Bone marrow (tissue), 2 donors: ENCODE results near the gene PLEKHA6.
A peak's percentile ranks its signal among the peaks of the same experiment; 100 is the strongest.

Experiments
- DNase-seq, 2 donors: peaks; one replicate each; lab custom pipeline; 2025; lab: John Stamatoyannopoulos, UW

Gene PLEKHA6

DNA sequence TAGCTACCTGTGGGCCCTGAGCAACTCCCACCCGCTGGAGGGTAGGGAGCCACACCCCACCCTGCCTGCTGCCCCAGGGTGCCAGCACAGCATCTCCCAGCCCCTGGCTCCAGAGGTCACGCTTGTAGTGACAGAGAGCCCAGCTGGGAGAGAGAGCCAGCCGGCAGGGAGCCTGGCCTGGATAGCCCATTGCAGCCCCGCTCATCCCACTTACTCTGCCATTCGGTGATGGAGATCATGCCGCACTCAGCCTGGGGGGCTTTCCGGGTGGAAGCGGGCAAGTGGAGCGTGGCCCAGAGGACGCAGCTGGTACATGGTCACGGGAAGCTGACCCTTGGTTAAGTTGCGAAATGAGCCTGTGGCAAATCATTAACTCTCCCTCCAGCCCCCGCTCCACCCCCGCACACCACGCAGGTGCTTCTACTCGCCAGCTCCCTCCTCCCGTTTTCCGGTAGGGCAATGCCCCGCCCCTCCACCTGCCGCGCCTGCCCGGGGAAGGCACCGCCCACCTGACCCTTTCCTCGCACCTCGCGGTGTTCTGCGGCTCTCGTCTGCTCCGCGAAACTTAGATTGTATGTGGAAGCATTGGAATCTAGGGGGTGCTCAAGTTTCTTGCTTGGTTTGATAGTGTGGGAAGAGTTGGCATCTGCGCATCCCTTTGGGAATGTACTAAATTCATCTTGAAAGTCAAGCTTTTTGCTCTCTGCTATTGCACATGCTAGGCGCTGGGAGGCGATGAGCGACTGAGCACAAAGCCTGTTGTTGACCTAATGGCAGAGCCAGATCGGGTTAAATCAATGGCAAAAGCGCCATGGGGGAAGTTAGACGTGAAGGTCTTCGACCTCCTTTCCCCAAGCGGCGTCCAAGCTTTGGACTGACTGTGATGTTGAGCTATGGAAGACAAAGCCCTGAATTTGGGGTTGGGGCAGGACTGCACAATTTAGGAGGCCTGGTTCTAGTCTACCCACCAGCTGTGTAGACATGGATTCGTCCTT lies 145.8 kb downstream of the PLEKHA6 start, which contains the start of gene GOLT1A:
TSS of gene GOLT1A (minus strand) at position 321 of the 995 bp plus-strand sequence. CDS start at position 239, 82 bp downstream.
- no peak for DNase-seq

DNA sequence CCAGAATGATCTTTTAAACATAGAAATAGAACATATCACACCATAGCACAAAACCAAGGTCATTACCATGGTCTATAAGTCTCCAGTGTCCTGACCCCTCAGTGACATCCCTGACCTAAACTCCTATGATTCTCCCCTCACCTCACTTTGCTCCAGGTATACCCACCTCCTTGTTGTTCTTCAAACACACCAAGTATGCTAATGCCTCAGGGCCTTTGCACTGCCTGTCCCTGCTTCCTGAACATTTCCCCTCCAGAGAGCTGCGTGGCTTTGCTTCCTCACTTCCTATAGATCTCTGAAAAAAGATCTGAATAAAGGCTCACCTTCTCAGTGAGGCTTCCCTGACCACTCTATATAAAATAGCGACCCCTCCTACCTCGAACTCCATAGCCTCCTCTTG lies 147.0 kb downstream of the PLEKHA6 start:
- DNase-seq = no peak

DNA sequence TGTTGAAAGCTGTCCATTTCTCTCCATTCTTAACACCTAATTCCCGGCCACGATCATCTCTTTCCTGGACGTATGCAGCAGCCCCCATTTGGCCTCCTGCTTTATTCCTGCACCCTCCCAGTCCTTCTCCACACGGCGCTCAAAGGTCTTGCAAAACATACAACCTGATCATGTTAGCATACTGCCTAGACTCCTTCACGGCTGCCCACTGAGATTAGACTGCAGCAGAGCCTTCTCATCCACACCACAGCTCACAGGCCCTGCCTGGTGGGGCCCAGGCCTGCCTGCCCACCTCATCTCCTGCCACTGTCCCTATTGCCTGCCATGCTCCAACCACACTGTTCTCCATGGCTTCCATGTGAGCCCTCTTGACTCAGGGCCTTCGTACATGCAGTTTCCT lies 148.7 kb downstream of the PLEKHA6 start:
- no peak for DNase-seq

DNA sequence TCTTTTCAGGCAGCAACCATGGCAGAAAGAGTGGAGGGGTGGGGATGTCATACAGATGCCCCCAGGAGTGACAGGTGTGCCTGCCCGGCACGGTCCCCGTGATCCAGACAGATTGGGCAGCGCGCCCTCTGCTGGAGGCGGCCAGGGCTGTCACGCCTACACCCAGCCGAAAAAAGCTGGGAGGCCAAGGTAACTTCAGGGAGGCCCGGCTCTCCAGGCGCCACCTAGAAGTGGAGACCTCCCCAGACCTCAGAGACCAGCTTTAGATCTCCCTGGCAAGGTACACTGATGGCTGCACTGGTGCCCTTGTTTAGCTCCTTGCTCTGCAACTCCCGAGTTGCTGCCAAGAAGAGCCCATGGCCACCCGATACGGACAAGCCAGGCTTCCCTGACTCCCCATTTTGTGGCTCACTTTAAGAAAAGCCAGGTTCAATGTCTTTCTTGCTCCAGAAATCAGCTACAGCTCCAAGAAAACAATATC lies 152.6 kb downstream of the PLEKHA6 start:
- peak; percentile 3 to 22 for DNase-seq

DNA sequence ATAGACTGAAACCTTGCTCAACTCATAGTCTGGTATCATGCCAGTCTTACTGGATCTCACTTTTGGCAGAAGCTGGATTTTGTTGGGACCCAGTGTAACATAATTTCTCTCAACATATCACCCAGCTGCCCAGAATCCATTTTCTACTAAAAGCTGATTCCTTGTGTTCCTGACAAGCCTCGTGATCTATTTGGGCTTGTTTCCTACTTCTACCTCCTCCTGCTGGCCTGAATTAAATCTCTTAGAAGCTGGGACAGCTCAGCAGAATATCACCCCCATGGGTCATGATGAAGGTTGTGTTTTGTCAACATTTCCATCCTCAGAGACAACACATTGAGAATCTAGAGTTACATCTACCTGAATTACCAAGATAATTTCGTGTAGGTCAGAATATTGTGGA lies 153.6 kb downstream of the PLEKHA6 start:
- DNase-seq = no peak

DNA sequence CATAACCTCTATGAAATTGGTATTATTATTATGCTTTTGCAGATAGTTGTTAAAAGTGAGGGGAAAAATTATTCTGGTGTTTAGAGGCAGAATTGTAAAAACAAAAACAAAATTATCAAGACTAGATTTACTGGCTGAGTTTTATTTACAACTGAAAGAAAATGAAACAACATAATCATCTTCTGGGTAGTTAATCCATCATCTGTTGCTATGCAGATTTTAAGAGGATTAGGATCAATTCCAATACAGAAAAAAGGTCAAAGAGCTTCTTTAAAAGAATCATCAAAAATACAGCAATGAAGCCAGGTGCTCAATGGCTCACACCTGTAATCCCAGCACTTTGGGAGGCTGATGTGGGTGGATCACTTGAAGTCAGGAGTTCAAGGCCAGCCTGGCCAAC lies 154.2 kb downstream of the PLEKHA6 start:
- no peak for DNase-seq

DNA sequence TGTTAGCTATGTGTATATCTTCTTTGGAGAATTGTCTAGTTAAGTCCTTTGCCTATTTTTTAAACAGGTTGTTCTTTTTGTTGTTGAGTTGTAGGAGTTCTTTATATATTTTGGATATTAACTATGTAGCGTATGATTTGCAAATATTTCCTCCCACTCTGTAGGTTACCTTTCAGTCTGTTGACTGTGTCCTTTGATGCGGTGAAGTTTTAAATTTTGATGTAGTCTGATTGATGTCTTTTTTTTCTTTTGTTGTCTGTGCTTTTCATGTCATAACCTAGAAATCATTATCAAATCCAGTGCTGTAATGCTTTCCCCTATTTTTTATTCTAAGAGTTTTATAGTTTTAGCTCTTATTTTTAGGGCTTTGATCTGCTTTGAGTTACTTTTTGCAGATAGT lies 154.8 kb downstream of the PLEKHA6 start:
- DNase-seq = no peak

DNA sequence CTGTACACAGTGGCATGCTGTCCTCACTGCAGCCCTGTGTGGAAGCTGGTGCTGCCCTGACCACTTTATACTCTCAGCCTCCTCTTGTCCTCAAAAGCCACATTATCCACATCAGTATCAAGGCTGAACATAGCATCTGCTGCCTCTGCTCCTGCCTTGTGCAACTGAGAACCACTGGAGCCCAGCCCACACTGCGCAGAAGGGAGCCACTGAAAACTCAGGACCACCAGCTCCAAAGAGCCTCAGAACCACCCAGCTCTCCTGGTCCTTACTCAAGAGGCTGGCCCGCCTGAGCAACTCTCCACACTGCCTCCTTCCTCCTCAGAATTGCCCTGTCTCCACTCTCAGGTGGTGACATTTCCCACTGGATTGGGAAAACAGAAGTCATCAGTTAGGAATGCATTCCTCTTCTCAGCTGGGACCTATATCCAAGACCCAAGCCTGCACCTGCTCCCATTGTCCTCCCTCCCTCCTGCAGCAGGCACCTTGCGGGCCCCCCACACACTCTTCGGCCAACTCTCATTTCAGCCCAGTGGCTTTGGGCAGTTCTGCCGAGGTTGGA lies 156.4 kb downstream of the PLEKHA6 start:
- no peak for DNase-seq

DNA sequence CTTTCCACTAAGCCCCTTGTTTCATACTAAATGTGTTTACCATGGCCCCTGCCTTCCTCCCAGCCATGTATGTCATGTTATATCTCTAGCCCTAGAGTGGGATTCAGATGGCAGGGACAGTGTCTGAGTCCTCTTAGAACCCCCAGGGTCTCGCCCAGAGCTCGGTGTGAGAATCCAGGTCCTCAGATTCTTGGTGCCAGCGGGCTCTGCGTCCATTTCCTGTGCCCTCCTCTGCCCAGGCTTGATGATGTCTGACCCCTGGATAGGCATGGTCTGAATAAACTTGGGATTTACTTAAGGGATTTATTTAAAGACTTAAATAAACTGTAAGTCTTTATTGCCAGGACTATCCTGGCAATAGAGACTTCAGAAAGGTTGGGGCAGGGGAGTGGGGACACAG lies 157.2 kb downstream of the PLEKHA6 start:
- DNase-seq = no peak

DNA sequence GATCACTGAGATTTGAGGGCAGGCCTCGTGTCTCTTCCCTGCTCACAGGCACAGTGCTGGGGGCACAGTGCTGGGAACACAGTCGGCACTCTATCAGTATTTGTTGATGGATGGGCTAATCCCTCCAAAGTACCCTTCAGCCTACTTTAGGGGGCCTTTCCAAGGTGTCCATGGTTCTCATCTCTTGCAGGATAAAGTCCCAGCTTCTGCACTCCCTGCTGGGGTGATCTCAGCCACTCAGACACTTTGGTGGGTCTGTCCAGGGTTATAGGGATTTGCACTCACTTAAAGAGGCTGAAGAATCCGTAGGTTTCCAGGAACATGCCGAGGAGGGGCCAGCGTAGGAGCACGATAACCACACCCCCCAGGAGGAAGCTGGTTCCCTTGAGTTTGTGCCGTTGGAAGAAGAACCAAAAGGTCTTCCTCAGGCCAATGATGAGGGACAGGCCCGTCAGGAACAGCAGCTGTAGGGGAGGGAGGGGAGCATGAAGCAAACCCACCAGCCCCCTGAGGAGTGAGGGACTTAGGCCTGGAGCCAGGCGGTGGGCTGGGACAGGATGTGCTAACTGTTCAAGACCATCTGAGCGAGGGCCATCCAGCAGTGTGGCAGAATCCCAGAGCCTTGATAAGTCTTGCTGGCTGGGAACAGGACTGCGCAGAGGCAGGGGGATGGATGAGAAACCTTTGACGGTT lies 158.2 kb downstream of the PLEKHA6 start:
- DNase-seq = no peak

DNA sequence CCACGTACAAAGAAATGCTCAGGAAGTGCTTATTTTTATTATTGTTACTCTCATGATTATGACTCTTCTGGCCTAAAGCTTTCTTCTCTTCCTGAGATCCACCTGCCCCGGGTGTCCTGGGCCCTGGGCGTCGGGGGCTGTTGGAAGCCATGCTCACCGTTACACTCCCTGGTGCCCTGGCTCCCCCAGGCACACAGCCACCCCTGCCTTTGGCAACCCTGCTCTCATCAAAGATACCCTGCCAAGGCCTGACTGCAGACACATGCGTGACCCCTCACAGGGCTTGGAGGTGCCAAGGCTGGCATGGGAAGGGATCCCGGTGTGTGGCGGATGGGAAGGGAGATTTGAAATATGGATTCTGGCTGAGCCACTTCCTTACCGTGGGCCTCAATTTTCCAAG lies 160.2 kb downstream of the PLEKHA6 start:
- DNase-seq = no peak

DNA sequence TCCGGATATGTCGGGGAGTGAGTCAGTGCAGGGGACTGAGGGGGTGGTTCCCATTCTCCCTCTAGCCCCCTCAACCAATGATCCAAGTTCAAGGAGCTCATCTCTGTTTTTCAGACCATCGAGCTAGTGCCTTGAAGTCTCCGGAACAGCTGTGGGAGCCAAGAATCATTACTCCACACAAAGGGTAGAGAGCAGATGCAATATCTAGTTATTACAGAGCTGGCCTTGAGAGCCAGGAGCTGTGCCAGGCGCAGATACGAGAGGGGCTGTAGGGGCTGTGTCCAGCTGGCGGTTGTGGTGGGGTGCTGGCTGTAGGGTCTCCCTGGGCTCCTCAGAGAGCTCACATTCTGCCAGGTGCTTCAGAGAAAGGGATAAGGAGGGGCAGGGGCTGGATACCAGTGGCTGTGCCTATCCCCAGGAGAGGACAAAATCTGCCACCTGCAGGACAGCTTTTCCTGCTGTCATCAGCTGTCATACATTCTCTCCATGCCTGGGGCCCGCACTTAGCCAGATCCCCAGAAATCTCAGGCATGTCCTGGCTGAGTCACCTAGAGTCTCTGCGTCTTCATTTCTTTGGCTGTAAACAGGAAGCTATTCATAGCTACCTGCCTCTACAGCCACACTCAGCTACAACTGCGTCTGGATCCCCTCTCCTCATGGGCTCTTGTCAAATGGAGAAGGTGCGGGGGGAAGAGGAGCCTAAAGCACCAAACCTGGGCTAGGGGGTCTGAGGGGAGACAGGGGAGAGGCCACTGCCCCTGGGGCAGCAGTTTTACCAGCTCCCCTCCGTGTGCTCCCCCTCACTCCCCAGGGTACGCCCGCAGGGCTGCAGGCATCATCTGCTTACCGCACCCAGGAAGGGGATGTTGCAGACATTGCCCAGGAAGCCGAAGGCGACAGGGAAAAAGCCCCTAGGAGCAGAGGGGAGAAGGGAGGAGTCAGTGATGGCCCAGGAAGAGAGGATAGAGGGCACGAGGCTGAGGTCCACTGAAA lies 161.1 kb downstream of the PLEKHA6 start:
- DNase-seq = no peak

DNA sequence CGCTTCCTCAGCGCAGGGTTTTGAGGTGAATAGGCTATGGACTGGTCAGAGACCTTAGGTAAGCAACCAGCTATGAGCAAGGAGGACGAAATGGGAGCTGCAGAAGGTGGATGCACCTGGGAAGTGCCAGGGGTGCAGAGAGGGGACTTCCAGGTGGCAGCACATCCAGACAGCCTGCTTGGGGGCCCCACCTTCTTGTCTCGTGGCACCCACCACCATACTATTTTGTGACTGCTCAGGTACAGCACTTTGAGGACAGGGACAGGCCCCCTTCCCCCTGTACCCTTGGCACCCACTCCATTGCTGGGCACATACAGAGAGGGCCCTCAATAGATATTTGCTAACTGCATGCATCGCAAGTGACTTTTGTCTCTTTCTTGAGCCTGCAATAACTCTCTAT lies 162.7 kb downstream of the PLEKHA6 start:
- no peak for DNase-seq

DNA sequence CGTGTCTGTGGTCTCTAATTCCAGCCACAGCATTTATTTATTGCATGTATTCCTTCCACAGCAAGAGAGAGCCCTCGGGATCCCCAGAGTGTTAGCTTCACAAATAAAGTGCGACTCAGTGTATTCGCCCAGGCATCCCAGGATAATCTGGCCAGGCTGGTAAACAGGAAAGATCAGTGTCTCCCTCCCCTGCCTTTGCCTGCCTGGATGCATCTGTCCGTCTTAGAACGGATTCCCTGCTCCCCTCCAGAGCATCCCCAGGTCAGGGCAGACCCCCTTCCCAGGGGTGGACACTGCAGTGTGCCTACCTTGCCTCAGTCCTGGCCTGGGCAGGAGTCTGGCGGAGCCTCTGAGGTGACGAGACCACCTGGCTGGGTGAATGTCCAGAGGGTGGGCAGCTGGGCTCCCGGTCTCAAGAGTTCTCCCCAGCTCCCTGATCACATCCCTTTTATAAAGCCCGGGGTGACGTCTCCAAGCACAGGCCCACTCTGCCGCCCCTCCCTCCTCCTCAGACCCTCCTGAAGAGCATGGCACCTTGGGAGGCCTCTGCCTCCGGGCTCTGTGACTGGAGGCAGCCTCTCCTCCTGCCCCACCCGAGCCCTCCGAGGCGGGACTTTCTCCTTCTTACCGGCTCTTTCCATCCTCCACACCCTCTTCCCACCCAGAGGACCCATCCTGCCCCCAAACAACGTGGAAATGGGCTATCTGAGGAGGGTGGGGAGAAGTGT lies 163.5 kb downstream of the PLEKHA6 start, which contains the start of gene KISS1:
TSS of gene KISS1 (minus strand) at position 424 of the 728 bp plus-strand sequence. CDS start 3,615 bp downstream, outside the sequence.
- no peak for DNase-seq

DNA sequence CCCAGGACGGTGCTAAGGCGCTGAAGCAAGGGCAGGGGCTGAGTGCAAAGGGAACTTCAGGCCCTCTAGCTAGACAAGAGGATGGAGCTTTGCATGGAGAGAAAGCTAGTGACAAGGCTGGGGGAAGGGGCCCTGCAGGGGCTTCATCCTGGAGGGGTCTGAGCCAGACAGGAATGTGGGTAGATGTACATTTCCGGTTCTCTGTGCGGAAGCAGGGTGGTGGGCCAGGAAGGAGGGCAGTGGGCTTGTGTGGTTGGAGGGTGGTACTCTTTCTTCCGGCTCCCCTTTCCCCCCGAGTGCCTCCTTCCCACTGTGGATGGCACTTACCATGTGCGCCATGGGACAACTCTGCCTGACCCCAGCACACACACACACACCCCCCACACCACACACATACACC lies 165.0 kb downstream of the PLEKHA6 start:
- no peak for DNase-seq

DNA sequence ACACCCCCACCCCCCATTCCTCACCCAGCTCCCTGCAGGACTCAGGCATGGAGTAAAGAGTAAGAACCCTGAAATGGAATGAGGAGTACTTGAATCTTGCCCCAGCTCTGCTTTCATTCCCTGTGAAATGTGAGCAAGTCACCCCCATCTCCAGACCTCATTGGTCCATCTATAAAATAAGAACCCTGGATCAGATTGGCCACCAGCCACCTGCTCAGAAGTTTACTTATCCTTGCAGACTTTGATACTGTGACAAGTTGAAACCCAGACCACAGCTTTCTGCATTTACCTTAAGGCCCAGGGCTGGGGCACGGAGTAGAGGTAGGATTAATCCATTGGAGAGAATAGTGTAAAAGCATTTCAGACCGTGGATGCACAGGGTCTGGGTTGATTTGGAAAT lies 165.6 kb downstream of the PLEKHA6 start:
- no peak for DNase-seq

DNA sequence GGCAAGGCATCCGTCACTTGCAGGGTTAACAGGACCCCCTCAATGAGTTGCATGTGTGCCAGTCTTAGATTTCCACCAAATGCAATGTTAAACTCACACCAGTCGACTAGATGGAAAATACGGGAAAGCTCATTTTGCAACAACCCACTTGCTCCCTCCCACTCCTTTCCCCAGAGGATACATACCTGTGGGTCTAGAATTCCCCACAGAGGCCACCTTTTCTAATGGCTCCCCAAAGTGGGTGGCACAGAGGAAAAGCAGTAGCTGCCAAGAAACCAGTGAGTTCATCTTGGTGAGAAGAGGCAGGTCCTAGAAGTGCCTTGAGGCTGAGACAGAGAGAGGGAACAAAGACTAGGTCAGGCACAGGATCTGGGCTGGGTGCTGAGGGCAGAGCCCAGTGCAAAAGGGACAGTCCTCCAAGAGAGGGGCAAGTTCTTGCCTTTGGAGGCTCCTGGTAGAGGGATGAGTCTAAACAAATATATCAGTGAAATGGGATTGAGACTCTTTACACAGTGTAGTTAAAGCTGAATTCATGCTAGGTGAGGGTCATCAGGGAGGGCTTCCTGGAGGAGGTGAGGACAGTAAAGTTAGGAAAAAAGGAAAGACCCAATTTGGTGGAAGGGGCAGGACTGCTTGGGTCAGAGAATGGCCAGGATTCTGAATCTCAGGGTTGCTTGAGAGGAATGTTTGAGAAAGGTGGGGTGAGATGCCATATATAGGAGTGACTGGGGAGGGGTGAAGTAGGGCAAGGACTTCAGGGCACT lies 167.0 kb downstream of the PLEKHA6 start:
- DNase-seq = no peak

DNA sequence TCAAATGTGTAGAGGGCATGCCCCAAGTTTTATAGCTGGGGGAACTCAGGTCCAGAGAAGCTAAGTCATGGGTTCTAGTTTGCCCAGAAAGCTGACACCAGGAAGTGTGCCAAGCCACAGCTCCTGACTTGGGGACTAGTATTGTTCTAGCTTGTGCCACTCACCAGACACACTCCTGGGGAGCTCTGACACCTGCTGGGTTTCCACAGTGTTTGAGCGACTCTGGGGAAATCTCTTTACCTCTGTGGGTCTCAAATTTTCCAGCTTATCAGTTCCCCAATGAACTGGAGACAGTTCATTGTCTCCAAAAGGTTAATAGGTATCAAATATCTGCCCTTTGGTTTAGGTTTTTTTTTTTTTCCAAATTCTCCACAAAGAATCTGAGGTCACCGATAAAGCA lies 167.7 kb downstream of the PLEKHA6 start:
- DNase-seq = no peak

DNA sequence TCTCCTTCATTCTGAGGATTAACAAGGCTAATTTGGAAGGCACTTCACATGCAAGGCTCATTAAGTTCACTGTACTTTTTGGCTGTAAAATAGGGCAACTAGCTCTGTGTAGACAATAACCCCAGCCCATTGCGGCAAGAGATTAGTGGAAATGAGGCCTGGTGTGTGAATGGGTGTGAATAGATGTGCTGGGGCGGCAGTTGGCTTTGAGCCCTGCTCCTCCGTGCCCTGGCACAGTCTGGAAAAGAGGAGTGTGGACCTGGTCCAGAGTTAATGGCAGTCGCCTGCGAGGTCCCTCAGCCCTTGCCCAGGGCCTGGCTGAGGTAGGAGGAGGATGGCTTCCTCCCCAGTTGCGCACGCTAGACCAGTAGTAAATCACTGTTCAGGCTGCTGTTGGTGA lies 168.3 kb downstream of the PLEKHA6 start:
- no peak for DNase-seq
